ENCODE measurements around the gene CRISPLD2. TPM values are rescaled to one million over a fixed set of nuclear protein-coding genes. Genes with fewer than 3 reads are reported as not detected.

The CRISPLD2 gene
- total RNA-seq, 4 donors from 2014 or later, result 99.9 to 450 (median 407) TPM

DNA sequence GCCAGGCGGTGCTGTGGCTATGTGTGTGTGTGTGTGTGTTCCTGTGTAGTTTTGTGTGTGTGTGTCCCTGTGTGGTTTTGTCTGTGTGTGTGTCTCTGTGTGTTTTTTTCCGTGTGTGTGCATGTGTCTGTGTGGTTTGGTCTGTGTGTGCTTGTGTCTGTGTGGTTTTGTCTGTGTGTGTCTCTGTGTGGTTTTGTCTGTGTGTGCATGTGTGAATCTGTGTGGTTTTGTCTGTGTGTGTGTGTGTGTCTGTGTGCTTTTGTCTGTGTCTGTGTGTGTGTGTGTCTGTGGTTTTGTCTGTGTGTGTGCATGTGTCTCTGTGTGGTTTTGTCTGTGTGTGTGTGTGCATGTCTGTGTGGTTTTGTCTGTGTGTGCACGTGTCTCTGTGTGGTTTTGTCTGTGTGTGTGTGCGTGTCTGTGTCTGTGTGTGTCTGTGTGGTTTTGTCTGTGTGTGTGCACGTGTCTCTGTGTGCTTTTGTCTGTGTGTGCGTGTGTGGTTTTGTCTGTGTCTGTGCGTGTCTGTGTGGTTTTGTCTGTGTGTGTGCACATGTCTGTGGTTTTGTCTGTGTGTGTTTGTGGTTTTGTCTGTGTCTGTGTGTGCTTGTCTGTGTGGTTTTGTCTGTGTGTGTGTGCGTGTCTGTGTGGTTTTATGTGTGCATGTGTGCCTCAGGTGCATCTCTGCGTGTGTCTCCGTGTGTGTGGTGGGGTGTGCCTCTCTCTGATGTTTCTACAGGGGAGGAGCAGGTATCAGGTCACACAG lies 129.2 kb downstream of the CRISPLD2 start:
- ATAC-seq (ENCODE audit: low FRiP score), result no peak
- TF ChIP-seq, protein P1, sequence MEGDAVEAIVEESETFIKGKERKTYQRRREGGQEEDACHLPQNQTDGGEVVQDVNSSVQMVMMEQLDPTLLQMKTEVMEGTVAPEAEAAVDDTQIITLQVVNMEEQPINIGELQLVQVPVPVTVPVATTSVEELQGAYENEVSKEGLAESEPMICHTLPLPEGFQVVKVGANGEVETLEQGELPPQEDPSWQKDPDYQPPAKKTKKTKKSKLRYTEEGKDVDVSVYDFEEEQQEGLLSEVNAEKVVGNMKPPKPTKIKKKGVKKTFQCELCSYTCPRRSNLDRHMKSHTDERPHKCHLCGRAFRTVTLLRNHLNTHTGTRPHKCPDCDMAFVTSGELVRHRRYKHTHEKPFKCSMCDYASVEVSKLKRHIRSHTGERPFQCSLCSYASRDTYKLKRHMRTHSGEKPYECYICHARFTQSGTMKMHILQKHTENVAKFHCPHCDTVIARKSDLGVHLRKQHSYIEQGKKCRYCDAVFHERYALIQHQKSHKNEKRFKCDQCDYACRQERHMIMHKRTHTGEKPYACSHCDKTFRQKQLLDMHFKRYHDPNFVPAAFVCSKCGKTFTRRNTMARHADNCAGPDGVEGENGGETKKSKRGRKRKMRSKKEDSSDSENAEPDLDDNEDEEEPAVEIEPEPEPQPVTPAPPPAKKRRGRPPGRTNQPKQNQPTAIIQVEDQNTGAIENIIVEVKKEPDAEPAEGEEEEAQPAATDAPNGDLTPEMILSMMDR (IDR thresholded peaks at IDR 0.05), result no peak

DNA sequence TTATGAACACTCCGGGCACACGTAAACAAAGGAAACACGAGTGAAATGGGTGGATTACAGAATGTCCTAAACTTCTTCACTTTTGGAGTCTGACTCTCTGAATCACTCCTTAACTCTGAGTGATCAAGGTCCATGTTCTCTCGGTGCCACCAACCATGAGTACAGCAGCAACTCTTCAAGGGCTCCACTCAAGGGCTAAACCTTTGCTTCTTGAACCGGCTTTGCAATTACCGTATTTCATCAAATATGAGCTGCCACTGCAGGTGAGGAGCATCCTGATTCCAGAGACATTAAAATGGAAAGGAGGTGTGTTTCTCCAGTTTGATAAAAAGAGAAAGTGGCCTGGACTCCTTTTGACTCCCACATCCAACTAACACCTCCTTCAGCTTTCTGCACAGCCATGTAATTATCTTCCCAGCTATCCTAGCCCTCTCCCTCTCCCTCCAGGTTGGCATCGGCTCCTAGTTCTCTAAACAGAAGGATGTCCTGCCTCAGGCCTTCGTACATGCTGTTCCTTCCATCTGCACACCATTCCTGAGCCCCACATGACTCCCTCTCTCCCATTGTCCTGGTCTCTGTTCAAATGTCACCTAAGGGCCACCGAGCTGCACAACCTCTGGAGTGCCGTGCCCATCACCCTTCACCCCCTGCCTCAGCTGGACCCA lies 130.1 kb downstream of the CRISPLD2 start:
- no peak for ATAC-seq (ENCODE audit: low FRiP score)
- DNase-seq (ENCODE audit: low spot score), result no peak
- TF ChIP-seq, protein P1 (IDR thresholded peaks at IDR 0.05), result no peak

More for the DNA sequence above, 129.2 kb downstream of the CRISPLD2 start:
- DNase-seq (ENCODE audit: low spot score), result no peak

DNA sequence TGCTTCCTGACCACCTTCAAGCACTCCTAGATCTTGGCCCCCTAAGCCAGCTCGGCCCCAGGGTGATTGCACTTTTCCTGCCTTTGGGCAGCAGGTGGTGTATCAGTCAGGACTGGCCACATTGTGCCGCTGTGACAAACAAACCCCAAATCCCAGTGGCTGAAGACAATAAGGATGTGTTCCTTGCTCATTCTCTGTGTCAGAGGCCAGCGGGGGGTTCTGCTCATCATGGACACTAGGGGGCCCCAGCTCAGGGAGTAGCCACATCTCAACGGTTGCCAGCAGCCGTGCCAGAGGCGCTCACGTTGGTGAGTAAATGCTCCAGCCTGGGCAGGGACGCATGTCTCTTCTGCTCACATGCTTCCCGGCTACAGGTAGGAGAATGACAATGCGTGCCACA lies 131.1 kb downstream of the CRISPLD2 start:
- ATAC-seq (ENCODE audit: low FRiP score) (no peak), DNase-seq (ENCODE audit: low spot score) (no peak)
- TF ChIP-seq, protein P1 (IDR thresholded peaks at IDR 0.05), result no peak

DNA sequence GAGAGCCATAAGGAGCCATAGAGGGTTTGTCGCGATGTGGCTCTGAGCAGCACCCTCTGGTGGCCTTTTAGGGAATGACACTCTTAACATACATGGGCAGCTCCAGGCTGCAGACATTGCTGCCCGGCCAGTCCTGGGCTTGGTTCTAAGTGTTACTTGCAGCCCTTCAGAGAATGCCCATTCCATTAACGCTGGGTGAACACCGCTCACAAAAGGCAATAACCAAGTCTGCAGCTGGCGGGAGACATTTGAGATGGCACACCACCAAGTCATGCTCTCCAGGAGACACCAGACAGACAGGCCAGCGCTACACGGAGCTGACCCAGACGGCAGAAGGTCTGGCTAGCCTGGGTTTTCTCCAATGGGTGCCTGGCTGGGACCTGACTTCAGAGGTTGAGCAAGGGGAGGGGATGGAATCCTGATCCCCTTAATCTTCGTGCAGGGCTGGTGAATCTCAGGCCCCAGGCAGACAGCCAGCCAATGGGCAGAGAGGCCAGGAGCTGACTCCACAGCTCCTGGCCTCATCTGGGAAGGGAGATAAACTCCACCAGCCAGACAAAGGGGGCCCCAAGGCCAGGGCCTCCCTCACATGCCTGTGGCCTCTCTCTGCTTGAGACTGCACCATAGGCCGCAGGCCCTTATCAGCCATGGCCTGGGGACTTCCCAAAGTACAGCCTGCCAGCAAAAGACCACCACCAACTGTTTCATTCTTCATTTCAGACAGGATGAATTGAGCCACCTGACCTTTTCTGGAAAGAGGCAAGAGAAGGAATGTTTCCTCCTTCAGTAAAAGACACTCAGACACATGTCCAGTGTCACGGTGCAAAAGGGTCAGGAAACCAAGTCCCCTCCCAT lies 132.8 kb downstream of the CRISPLD2 start:
- TF ChIP-seq, protein P1 (IDR thresholded peaks at IDR 0.05), result peak in 2 of 3 donors; percentile 46 to 81
- DNase-seq (ENCODE audit: low spot score), result peak; percentile 72
- peak; percentile 88 for ATAC-seq (ENCODE audit: low FRiP score)

DNA sequence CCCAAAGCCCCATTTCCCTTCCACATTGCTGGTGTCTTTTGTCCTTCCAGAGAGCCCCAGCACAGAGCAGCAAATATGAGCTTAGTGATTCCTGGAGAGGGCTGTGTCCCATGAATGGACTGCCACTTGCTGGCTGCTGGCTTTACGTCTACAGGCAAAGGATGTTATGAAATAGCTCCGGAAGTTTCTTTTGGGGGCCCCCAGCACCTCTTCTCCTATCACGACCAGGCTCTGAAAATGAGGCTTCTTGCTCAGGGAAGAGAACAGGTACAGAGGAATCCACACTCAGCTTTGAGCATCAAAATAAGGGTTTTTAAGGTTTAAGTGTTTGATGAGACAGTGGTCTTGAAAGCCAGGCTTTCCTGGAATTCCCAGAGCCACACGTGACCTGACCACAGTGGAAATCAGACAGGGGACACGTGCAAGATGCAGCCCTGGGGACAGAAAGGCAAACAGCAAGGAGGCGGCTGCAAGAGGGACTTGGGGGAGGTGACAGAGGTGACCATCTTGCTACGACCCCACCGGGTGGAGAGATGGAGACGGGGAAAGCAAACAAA lies 133.5 kb downstream of the CRISPLD2 start:
- no peak for ATAC-seq (ENCODE audit: low FRiP score)
- no peak for DNase-seq (ENCODE audit: low spot score)
- TF ChIP-seq, protein P1 (IDR thresholded peaks at IDR 0.05), result no peak

DNA sequence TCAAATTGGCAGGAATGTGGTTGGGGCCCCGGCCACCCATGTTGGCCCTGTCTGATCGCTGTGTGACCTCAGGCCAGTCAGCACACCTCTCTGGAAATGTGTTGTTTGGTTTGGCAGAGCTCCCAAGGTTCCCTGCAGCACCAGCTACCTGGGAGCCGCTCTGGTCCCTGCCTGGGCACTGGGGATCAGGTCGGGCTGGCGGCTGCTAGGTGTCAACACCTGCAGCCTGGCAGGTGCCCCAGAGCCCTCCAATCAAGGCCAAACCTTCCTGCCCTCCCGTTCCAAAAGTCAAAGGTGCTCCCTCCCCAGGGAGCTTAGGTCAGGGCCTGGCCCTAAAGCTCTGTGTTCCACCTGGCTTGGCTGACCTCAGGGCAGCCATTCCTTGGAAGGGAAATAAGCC lies 135.6 kb downstream of the CRISPLD2 start:
- no peak for ATAC-seq (ENCODE audit: low FRiP score)
- TF ChIP-seq, protein P1 (IDR thresholded peaks at IDR 0.05), result no peak
- DNase-seq (ENCODE audit: low spot score), result no peak
